ENCODE results near the gene IARS2.

GRCh38 chr1:220156620-220157146 lies 62.8 kb downstream of the IARS2 start:
- no peak for TF ChIP-seq SUZ12 (IDR thresholded peaks at IDR 0.05; ENCODE audit: extremely low read depth, insufficient read depth, insufficient read length)
- TF ChIP-seq ZNF274 (IDR thresholded peaks at IDR 0.05; ENCODE audit: low read depth, low read length): no peak
- TF ChIP-seq YY1 (IDR thresholded peaks at IDR 0.05; ENCODE audit: insufficient read depth, insufficient read length): no peak
